HL-60/S4 treated with phorbol 12-myristate 13-acetate at 8.2 ng/mL for 4 days and 3 days (cell line): Measurements from ENCODE around the gene SIM1.

Experiments
- in situ Hi-C: fragments of 300-500 bp; cut with MboI; formaldehyde crosslinking; loops from 2 replicates; pipeline ENCODE4 v1.15.0; 2022; ENCODE audit warnings: low sequenced_read_pairs

SIM1 gene

GRCh38 chr6:100470422-100471120 lies 5.8 kb upstream of the SIM1 start:
- in situ Hi-C loops = no loop called here

- in situ Hi-C loops = no loop called here
Observed at GRCh38 chr6:100469101-100469859, 4.6 kb upstream of the SIM1 start.

GRCh38 chr6:100468016-100468622 lies 3.4 kb upstream of the SIM1 start:
- in situ Hi-C loops = no loop called here

- in situ Hi-C loops = no loop called here
Observed at GRCh38 chr6:100467129-100468015, 2.7 kb upstream of the SIM1 start.

GRCh38 chr6:100466410-100467128 lies 1.8 kb upstream of the SIM1 start:
- in situ Hi-C loops = no loop called here

- in situ Hi-C loops = no loop called here
Observed at GRCh38 chr6:100465701-100466409, 1.1 kb upstream of the SIM1 start.

- in situ Hi-C loops = no loop called here
Observed at GRCh38 chr6:100464162-100464851, 414 bp downstream of the SIM1 start.

GRCh38 chr6:100463630-100464161 lies 1.0 kb downstream of the SIM1 start:
- in situ Hi-C loops = no loop called here

GRCh38 chr6:100462706-100463629 lies 1.8 kb downstream of the SIM1 start:
- in situ Hi-C loops = no loop called here

- in situ Hi-C loops = no loop called here
Observed at GRCh38 chr6:100461917-100462705, 2.6 kb downstream of the SIM1 start.

GRCh38 chr6:100461278-100461916 lies 3.3 kb downstream of the SIM1 start:
- in situ Hi-C loops = no loop called here

GRCh38 chr6:100460650-100461204 lies 4.0 kb downstream of the SIM1 start:
- in situ Hi-C loops = no loop called here

GRCh38 chr6:100459592-100460184 lies 5.0 kb downstream of the SIM1 start:
- in situ Hi-C loops = no loop called here

GRCh38 chr6:100458841-100459591 lies 5.7 kb downstream of the SIM1 start:
- in situ Hi-C loops = no loop called here

GRCh38 chr6:100457311-100457990 lies 7.3 kb downstream of the SIM1 start:
- in situ Hi-C loops = no loop called here
